ENCODE measurements around the gene AUP1. TPM values are rescaled to one million over a fixed set of nuclear protein-coding genes. Genes with fewer than 3 reads are reported as not detected.

Gene AUP1
- total RNA-seq, 1 donor from 2014 or later, result 178 TPM

- intact Hi-C loops (cut with micrococcal nuclease), result no loop called here
- Mint-ChIP-seq H3K4me1 (ENCODE audit: low read depth) (peaks cover 68% of the 10 kb centered on the region), H3K36me3 (ENCODE audit: low read depth) (peaks cover 43% of the 10 kb centered on the region), H3K4me3 (peak overlapping the region; percentile 51), H3K27ac (peak overlapping the region; percentile 26), H3K9me3 (no peaks in the 10 kb centered on the region), H3K27me3 (ENCODE audit: insufficient read depth) (peaks cover 46% of the 10 kb centered on the region)
- DNase-seq (ENCODE audit: low spot score), result no peak
These were observed 28.0 kb downstream of the AUP1 start for GRCh38 chr2:74501335-74502071.

DNA sequence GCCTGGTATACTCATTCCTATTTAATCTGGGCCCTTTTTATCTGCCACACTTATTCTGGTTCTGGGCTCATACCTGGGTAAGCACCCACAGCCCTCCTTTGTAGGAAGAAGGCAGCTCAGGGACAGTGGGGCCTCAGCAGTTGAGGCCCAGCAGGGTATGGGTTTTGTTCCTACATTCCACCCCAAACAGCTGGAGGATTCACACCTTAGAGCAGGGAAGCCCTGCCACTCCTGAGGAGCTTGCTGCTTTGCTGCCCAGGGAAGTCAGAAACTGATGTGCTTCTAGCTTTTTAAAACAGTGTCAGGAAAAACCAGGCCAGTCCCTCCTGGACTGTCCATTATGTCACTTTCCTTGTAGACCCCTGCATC, 28.9 kb downstream of the AUP1 start:
- Mint-ChIP-seq H3K4me3 (peak overlapping the region; percentile 26), H3K9me3 (no peaks in the 10 kb centered on the region), H3K27ac (no peak overlapping the region), H3K4me1 (ENCODE audit: low read depth) (peaks cover 62% of the 10 kb centered on the region), H3K36me3 (ENCODE audit: low read depth) (peaks cover 43% of the 10 kb centered on the region), H3K27me3 (ENCODE audit: insufficient read depth) (peaks cover 46% of the 10 kb centered on the region)
- DNase-seq (ENCODE audit: low spot score), result no peak
- intact Hi-C loops (cut with micrococcal nuclease), result no loop called here

DNA sequence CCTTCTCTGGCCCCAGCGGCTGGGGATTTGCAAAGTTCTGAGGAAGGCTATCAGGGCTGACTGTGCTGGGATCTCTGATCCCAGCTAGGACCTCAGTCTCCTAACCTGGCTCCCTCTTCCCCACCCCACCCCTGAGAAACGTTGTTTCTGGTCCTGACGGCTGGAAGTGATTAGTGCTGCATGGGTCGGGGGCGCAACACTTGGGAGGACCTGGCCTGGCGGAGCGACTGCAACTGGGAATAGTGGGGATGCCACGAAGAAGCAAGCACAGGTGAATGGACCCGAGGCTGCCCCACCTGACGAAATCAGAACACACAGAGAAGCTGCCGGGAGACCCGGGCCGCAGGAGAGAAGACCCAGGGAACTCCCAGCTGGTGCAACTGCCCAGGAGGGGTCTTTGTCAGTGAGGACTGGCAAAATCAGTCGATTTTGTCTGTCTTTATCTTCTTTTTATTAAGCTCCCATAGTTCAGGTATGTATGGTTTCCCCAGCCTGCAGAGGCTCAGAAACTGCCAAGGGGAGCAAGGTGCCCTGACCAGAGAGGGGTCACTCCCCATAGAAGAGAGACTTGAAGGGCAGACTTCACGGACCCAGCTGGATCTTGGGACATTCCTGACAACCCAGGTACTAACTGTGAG, 29.4 kb downstream of the AUP1 start:
- H3K27me3 Mint-ChIP-seq (ENCODE audit: insufficient read depth), result peaks cover 46% of the 10 kb centered on the region
- H3K9me3 Mint-ChIP-seq, result no peaks in the 10 kb centered on the region
- no peak overlapping the region for H3K27ac Mint-ChIP-seq
- DNase-seq (ENCODE audit: low spot score), result no peak
- H3K36me3 Mint-ChIP-seq (ENCODE audit: low read depth), result peaks cover 38% of the 10 kb centered on the region
- peak overlapping the region; percentile 26 for H3K4me3 Mint-ChIP-seq
- H3K4me1 Mint-ChIP-seq (ENCODE audit: low read depth), result peaks cover 57% of the 10 kb centered on the region
- intact Hi-C loops (cut with micrococcal nuclease), result no loop called here

GRCh38 chr2:74499267-74499939, 30.1 kb downstream of the AUP1 start, which contains the start of gene LBX2:
Gene LBX2 (minus strand): TSS chr2:74499603. CDS start chr2:74499537, 66 bp downstream.
- H3K27ac Mint-ChIP-seq, result peak within 1 kb of the TSS; percentile 85
- no peaks in the 10 kb centered on the region for H3K9me3 Mint-ChIP-seq
- peaks cover 50% of the 10 kb centered on the region for H3K4me1 Mint-ChIP-seq (ENCODE audit: low read depth)
- intact Hi-C loops (cut with micrococcal nuclease), result no loop called here
- peaks cover 32% of the 10 kb centered on the region for H3K36me3 Mint-ChIP-seq (ENCODE audit: low read depth)
- H3K27me3 Mint-ChIP-seq (ENCODE audit: insufficient read depth), result peaks cover 46% of the 10 kb centered on the region
- no peak for DNase-seq (ENCODE audit: low spot score)
- peak within 1 kb of the TSS; percentile 93 for H3K4me3 Mint-ChIP-seq

GRCh38 chr2:74498500-74499266, 30.8 kb downstream of the AUP1 start:
- intact Hi-C loops (cut with micrococcal nuclease), result loop anchor here (1.0 kb wide), 4 partner anchors 9 to 31 kb away; partner anchors contain the start of genes AUP1, HTRA2, PCGF1 and TLX2
- no peak for DNase-seq (ENCODE audit: low spot score)
- H3K4me3 Mint-ChIP-seq, result peak overlapping the region; percentile 93
- H3K4me1 Mint-ChIP-seq (ENCODE audit: low read depth), result peaks cover 48% of the 10 kb centered on the region
- H3K36me3 Mint-ChIP-seq (ENCODE audit: low read depth), result peaks cover 38% of the 10 kb centered on the region
- no peaks in the 10 kb centered on the region for H3K9me3 Mint-ChIP-seq
- peaks cover 44% of the 10 kb centered on the region for H3K27me3 Mint-ChIP-seq (ENCODE audit: insufficient read depth)
- peak overlapping the region; percentile 85 for H3K27ac Mint-ChIP-seq

DNA sequence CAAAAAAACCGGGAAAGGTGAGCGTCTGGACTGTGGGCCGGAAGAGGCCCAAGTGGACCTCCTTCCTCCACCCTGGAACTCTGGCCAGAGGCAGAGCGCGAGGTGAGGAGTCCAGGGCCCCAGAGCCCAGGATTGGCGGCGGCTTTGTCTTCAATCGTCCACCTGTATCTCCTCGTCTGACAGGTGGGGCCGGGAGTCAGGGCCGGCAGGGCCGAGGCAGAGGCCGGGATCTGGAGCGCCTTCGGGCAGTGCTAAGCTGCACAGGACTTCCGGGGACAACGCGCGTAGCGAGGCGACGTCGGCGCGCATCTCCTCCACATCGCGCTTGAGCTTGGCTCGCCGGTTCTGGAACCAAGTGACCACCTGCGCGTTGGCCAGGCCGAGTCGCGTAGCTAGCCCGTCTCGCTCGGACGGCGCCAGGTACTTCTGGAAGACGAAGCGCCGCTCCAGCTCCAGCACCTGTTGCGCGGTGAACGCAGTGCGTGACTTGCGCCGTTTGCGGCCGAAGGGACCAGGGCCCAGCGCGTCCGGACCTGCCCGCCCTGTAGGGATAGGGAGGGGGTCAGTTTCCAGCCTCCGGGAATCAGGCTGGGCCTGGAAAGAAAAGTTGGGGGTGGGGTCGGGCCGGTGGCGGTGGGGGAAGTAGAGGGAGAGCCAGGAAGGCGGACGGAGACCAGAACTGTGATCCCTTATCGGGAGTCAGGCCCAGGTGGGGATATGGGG, 31.6 kb downstream of the AUP1 start:
- H3K9me3 Mint-ChIP-seq, result no peaks in the 10 kb centered on the region

GRCh38 chr2:74496997-74497776, 32.3 kb downstream of the AUP1 start:
- Mint-ChIP-seq H3K27ac (peak overlapping the region; percentile 52), H3K9me3 (no peaks in the 10 kb centered on the region), H3K4me3 (peak overlapping the region; percentile 93), H3K4me1 (ENCODE audit: low read depth) (peaks cover 35% of the 10 kb centered on the region), H3K36me3 (ENCODE audit: low read depth) (peaks cover 43% of the 10 kb centered on the region), H3K27me3 (ENCODE audit: insufficient read depth) (peaks cover 38% of the 10 kb centered on the region)
- intact Hi-C loops (cut with micrococcal nuclease), result no loop called here
- DNase-seq (ENCODE audit: low spot score), result no peak

More for the DNA sequence above, 31.6 kb downstream of the AUP1 start:
- Mint-ChIP-seq H3K27me3 (ENCODE audit: insufficient read depth) (peaks cover 44% of the 10 kb centered on the region), H3K27ac (peak overlapping the region; percentile 85), H3K36me3 (ENCODE audit: low read depth) (peaks cover 42% of the 10 kb centered on the region), H3K4me3 (peak overlapping the region; percentile 93), H3K4me1 (ENCODE audit: low read depth) (peaks cover 42% of the 10 kb centered on the region)
- intact Hi-C loops (cut with micrococcal nuclease), result loop anchor here (1.0 kb wide), 4 partner anchors 9 to 31 kb away; partner anchors contain the start of genes AUP1, HTRA2, PCGF1 and TLX2
- no peak for DNase-seq (ENCODE audit: low spot score)

DNA sequence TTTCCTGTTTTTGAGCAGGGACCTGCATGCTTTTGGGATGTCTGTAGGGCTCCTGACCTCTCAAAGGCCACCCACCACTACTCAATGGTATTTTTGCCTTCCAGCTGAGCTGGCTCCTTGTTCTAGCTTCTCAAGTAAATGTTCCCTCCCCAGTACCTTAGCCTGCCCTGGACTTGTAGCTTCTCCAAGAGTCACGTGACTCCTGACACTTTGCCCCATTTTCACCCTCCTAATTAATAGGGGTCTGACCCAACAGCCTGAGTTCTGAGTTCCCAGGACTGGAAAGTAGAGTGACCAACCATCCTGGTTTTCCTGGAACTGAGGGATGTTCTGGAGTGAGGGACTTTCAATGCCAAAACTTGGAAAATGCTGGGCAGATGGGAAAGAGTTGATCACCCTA, 34.1 kb downstream of the AUP1 start:
- H3K27ac Mint-ChIP-seq, result no peak overlapping the region
- no peak for DNase-seq (ENCODE audit: low spot score)
- no peak overlapping the region for H3K4me3 Mint-ChIP-seq
- intact Hi-C loops (cut with micrococcal nuclease), result no loop called here
- peaks cover 45% of the 10 kb centered on the region for H3K36me3 Mint-ChIP-seq (ENCODE audit: low read depth)
- no peaks in the 10 kb centered on the region for H3K9me3 Mint-ChIP-seq
- peaks cover 22% of the 10 kb centered on the region for H3K27me3 Mint-ChIP-seq (ENCODE audit: insufficient read depth)
- H3K4me1 Mint-ChIP-seq (ENCODE audit: low read depth), result peaks cover 26% of the 10 kb centered on the region

- H3K4me1 Mint-ChIP-seq (ENCODE audit: low read depth), result peaks cover 13% of the 10 kb centered on the region
- H3K36me3 Mint-ChIP-seq (ENCODE audit: low read depth), result peaks cover 49% of the 10 kb centered on the region
- no peak overlapping the region for H3K27ac Mint-ChIP-seq
- no peak for DNase-seq (ENCODE audit: low spot score)
- intact Hi-C loops (cut with micrococcal nuclease), result no loop called here
- H3K4me3 Mint-ChIP-seq, result no peak overlapping the region
- H3K27me3 Mint-ChIP-seq (ENCODE audit: insufficient read depth), result peaks cover 9% of the 10 kb centered on the region
- no peaks in the 10 kb centered on the region for H3K9me3 Mint-ChIP-seq
These were observed 36.0 kb downstream of the AUP1 start for GRCh38 chr2:74493546-74493945.

DNA sequence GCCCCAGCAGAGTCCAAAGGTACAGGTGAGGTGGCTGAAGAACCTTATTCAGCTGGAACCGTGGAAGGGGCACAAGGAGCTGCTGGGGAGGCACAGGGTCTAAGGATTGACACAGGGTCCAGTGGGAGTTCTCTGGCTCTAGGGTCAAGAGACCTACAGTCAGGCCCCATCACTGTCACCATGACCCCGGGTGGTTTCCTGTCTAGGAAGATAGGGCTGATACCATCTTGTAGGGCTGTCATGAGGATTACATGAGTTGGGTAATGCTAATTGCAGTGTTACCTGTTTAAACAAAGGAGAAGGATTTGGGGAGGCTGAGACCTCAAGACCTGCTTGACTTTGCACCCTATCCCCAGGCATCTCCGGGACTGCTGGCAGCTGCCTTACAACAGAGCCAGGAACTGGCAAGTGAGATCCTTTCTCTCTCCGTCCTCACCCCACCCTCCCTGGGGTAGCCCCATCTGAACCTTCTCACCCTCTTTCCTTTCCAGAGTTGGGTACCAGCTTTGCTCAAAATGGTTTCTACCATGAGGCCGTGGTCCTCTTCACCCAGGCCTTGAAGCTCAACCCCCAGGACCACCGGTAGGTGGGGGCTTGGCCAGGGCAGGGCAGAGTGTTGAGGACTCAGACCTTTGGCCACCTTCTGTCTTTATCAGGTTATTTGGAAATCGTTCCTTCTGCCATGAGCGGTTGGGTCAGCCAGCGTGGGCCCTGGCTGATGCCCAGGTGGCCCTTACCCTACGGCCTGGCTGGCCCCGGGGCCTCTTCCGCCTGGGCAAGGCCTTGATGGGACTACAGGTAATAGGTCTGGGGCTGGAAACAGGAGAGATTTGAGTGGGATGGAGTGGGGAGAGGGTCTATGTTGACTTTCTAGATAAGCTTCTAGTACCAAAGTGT, 37.6 kb downstream of the AUP1 start:
- H3K27me3 Mint-ChIP-seq (ENCODE audit: insufficient read depth), result peaks cover 1% of the 10 kb centered on the region
- intact Hi-C loops (cut with micrococcal nuclease), result no loop called here
- peaks cover 45% of the 10 kb centered on the region for H3K36me3 Mint-ChIP-seq (ENCODE audit: low read depth)
- H3K4me3 Mint-ChIP-seq, result no peak overlapping the region
- H3K9me3 Mint-ChIP-seq, result no peaks in the 10 kb centered on the region
- no peaks in the 10 kb centered on the region for H3K4me1 Mint-ChIP-seq (ENCODE audit: low read depth)
- no peak overlapping the region for H3K27ac Mint-ChIP-seq
- no peak for DNase-seq (ENCODE audit: low spot score)

- no peak for DNase-seq (ENCODE audit: low spot score)
- Mint-ChIP-seq H3K27ac (no peak overlapping the region), H3K4me1 (ENCODE audit: low read depth) (no peaks in the 10 kb centered on the region), H3K9me3 (no peaks in the 10 kb centered on the region), H3K27me3 (ENCODE audit: insufficient read depth) (no peaks in the 10 kb centered on the region), H3K4me3 (no peak overlapping the region), H3K36me3 (ENCODE audit: low read depth) (peaks cover 48% of the 10 kb centered on the region)
- intact Hi-C loops (cut with micrococcal nuclease), result no loop called here
These were observed 39.6 kb downstream of the AUP1 start for GRCh38 chr2:74489906-74490305.
